HepG2 (cell line): ENCODE results near the gene PLEKHG5. TPM values are rescaled to one million over a fixed set of nuclear protein-coding genes. Genes with fewer than 3 reads are reported as not detected.

Source experiments
- KLF13 ChIP-seq: sonication (generic); formaldehyde crosslinking; IDR thresholded peaks from 2 replicates; pipeline ENCODE4 v1.4.0; 2020; ENCODE audit warnings: mild to moderate bottlenecking, missing genetic modification reagents
- KLF16 ChIP-seq, 2 experiments: sonication (generic) in 1 of 2; formaldehyde crosslinking in 1 of 2; IDR thresholded peaks; 2 replicates each; pipeline versions ENCODE4 v1.6.1 to v1.8.0; 2016 to 2023; ENCODE audit warnings: missing genetic modification reagents in 2 of 2, missing compliant biosample characterization in 1 of 2
- MTF2 ChIP-seq: sonication (generic); formaldehyde crosslinking; IDR thresholded peaks from 2 replicates; pipeline ENCODE4 v1.5.0; 2020; ENCODE audit warnings: missing genetic modification reagents, borderline replicate concordance
- NCOA5 ChIP-seq: sonication (generic); formaldehyde crosslinking; IDR thresholded peaks from 2 replicates; pipeline ENCODE4 v1.4.0; 2020; ENCODE audit warnings: missing genetic modification reagents
- PTBP1 ChIP-seq: fragments of 200-400 bp; formaldehyde crosslinking; IDR thresholded peaks from 2 replicates; pipeline ENCODE4 v1.6.1; 2018; ENCODE audit warnings: low read length, low read depth; ENCODE audit not compliant: poor library complexity, severe bottlenecking
- RBM22 ChIP-seq: fragments of 200-400 bp; formaldehyde crosslinking; optimal IDR thresholded peaks from 2 replicates; pipeline ENCODE3; 2017; ENCODE audit warnings: mild to moderate bottlenecking, low read length, moderate library complexity
- ZKSCAN5 ChIP-seq: sonication (generic); formaldehyde crosslinking; IDR thresholded peaks from 2 replicates; pipeline ENCODE4 v1.5.1; 2020; ENCODE audit warnings: mild to moderate bottlenecking, missing genetic modification reagents
- ZNF20 ChIP-seq: sonication (generic); formaldehyde crosslinking; IDR thresholded peaks from 2 replicates; pipeline ENCODE4 v1.4.0; 2020; ENCODE audit warnings: mild to moderate bottlenecking, moderate library complexity, missing genetic modification reagents
- ZNF607 ChIP-seq: sonication (generic); formaldehyde crosslinking; IDR thresholded peaks from 2 replicates; pipeline ENCODE4 v1.5.1; 2020; ENCODE audit warnings: missing genetic modification reagents, mild to moderate bottlenecking, borderline replicate concordance
- ZNF891 ChIP-seq: sonication (generic); formaldehyde crosslinking; IDR thresholded peaks from 2 replicates; pipeline ENCODE4 v1.5.0; 2020; ENCODE audit warnings: mild to moderate bottlenecking, missing genetic modification reagents
- polyA plus RNA-seq, 8 experiments: library from polyadenylated mRNA; depleted of rRNA in 3 of 8; stranded (reverse) in 7 of 8; unstranded in 1 of 8; fragments of >200 nt; fragmentation: Illumina TruSeq in 4 of 8; extraction: Trizol in 4 of 8; gene quantifications; 2 replicates each; pipeline versions ENCODE4 v1.2.1 to v1.2.3, GENCODE V29; 2011 to 2016; ENCODE audit warnings: low read depth in 4 of 8, missing spikeins in 1 of 8, mixed read lengths in 1 of 8; ENCODE audit not compliant: insufficient read depth in 1 of 8
- total RNA-seq, 5 experiments: library from RNA; depleted of rRNA; stranded (reverse); fragments of >200 nt; fragmentation: Illumina TruSeq; extraction: Trizol; gene quantifications; 2 replicates each; pipeline ENCODE4 v1.2.3, GENCODE V29; 2016; ENCODE audit warnings: low read depth in 1 of 5
- TF ChIP-seq, protein P1 (sequence below): sonication (generic); formaldehyde crosslinking; IDR thresholded peaks from 2 replicates; pipeline ENCODE4 v1.5.0; 2020; ENCODE audit warnings: mild to moderate bottlenecking, missing genetic modification reagents, borderline replicate concordance
- TF ChIP-seq, protein P2 (sequence below): sonication (generic); formaldehyde crosslinking; IDR thresholded peaks from 2 replicates; pipeline ENCODE4 v1.8.1; 2023; ENCODE audit warnings: missing genetic modification reagents, inconsistent platforms, borderline replicate concordance
- TF ChIP-seq, protein P3 (sequence below): sonication (generic); formaldehyde crosslinking; IDR thresholded peaks from 2 replicates; pipeline ENCODE4 v1.4.0; 2020; ENCODE audit warnings: missing genetic modification reagents, mild to moderate bottlenecking, borderline replicate concordance
- TF ChIP-seq, protein P4 (sequence below): sonication (generic); formaldehyde crosslinking; IDR thresholded peaks from 2 replicates; pipeline ENCODE4 v1.9.0; 2022; ENCODE audit warnings: low read depth, missing genetic modification reagents
- TF ChIP-seq, protein P5 (sequence below): sonication (generic); formaldehyde crosslinking; IDR thresholded peaks from 2 replicates; pipeline ENCODE4 v1.4.0; 2020; ENCODE audit warnings: missing genetic modification reagents

Gene PLEKHG5
- total and polyA plus RNA-seq, 2 of the 13 experiments (the other 11 are each of a cell fraction or from before 2014, with no cell fraction given) = 1.9 to 3.5 TPM

DNA sequence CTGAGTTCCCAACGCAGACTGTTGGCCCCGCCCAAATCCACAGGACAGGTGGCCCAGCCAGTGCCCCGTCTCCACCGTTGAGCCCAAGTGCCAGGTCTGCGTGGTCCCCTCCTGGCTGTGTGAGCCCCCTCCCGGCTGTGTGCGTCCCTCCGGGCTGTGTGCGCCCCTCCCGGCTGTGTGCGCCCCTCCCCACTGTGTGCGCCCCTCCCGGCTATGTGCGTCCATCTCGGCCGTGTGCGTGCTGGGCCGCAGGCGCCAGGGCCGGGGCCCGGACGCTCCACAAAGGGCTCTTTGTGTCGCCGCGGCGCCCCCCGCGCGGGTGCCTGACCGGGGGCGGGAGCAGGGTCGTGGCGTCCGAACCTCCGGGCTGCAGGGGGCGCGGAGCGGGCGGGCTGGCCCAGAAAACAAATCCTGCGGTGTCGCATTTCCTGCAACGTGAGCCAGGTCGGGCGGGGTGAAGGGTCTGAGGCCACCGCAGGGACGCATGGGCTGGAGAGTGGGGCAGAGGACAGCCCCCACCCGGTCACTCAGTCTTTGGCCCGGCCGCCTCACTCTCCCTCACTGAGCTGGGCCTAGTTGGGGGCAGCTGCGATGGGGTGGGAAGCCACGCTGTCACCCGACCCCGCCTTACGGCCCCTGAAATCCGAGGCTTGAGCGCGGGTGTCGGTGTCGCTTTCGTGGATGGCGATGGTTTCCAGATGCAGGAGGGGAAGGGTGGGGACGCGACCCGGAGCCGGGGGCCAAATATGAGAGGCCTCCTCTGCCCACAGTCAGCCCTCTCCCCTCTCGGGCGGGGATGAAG lies 44.2 kb downstream of the PLEKHG5 start (continued):
- TF ChIP-seq ZKSCAN5 (CRISPR knock-in tag) (no peak), MTF2 (CRISPR knock-in tag) (no peak), NCOA5 (no peak), RBM22 (no peak), KLF13 (CRISPR knock-in tag) (no peak), ZNF20 (CRISPR knock-in tag) (peak; percentile 84; the same call in 1 of the 2 replicates), ZNF891 (0 out of 2 replicates have a peak, but pooled peaks have one; percentile 55), PTBP1 (no peak), ZNF607 (CRISPR knock-in tag) (peak; percentile 82; the same call in 1 of the 2 replicates), KLF16 (CRISPR knock-in tag; IDR thresholded peaks at IDR 0.05) (peak; percentile 43 to 53; a peak in 1 of 4 replicates)
- TF ChIP-seq, protein P1, sequence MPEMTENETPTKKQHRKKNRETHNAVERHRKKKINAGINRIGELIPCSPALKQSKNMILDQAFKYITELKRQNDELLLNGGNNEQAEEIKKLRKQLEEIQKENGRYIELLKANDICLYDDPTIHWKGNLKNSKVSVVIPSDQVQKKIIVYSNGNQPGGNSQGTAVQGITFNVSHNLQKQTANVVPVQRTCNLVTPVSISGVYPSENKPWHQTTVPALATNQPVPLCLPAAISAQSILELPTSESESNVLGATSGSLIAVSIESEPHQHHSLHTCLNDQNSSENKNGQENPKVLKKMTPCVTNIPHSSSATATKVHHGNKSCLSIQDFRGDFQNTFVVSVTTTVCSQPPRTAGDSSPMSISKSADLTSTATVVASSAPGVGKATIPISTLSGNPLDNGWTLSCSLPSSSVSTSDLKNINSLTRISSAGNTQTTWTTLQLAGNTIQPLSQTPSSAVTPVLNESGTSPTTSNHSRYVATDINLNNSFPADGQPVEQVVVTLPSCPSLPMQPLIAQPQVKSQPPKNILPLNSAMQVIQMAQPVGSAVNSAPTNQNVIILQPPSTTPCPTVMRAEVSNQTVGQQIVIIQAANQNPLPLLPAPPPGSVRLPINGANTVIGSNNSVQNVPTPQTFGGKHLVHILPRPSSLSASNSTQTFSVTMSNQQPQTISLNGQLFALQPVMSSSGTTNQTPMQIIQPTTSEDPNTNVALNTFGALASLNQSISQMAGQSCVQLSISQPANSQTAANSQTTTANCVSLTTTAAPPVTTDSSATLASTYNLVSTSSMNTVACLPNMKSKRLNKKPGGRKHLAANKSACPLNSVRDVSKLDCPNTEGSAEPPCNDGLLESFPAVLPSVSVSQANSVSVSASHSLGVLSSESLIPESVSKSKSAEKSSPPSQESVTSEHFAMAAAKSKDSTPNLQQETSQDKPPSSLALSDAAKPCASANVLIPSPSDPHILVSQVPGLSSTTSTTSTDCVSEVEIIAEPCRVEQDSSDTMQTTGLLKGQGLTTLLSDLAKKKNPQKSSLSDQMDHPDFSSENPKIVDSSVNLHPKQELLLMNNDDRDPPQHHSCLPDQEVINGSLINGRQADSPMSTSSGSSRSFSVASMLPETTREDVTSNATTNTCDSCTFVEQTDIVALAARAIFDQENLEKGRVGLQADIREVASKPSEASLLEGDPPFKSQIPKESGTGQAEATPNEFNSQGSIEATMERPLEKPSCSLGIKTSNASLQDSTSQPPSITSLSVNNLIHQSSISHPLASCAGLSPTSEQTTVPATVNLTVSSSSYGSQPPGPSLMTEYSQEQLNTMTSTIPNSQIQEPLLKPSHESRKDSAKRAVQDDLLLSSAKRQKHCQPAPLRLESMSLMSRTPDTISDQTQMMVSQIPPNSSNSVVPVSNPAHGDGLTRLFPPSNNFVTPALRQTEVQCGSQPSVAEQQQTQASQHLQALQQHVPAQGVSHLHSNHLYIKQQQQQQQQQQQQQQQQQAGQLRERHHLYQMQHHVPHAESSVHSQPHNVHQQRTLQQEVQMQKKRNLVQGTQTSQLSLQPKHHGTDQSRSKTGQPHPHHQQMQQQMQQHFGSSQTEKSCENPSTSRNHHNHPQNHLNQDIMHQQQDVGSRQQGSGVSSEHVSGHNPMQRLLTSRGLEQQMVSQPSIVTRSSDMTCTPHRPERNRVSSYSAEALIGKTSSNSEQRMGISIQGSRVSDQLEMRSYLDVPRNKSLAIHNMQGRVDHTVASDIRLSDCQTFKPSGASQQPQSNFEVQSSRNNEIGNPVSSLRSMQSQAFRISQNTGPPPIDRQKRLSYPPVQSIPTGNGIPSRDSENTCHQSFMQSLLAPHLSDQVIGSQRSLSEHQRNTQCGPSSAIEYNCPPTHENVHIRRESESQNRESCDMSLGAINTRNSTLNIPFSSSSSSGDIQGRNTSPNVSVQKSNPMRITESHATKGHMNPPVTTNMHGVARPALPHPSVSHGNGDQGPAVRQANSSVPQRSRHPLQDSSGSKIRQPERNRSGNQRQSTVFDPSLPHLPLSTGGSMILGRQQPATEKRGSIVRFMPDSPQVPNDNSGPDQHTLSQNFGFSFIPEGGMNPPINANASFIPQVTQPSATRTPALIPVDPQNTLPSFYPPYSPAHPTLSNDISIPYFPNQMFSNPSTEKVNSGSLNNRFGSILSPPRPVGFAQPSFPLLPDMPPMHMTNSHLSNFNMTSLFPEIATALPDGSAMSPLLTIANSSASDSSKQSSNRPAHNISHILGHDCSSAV = peak; percentile 51; the same call in 1 of the 2 replicates
- TF ChIP-seq, protein P2, sequence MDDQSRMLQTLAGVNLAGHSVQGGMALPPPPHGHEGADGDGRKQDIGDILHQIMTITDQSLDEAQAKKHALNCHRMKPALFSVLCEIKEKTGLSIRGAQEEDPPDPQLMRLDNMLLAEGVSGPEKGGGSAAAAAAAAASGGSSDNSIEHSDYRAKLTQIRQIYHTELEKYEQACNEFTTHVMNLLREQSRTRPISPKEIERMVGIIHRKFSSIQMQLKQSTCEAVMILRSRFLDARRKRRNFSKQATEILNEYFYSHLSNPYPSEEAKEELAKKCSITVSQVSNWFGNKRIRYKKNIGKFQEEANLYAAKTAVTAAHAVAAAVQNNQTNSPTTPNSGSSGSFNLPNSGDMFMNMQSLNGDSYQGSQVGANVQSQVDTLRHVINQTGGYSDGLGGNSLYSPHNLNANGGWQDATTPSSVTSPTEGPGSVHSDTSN (CRISPR knock-in tag) = no peak
- TF ChIP-seq, protein P3, sequence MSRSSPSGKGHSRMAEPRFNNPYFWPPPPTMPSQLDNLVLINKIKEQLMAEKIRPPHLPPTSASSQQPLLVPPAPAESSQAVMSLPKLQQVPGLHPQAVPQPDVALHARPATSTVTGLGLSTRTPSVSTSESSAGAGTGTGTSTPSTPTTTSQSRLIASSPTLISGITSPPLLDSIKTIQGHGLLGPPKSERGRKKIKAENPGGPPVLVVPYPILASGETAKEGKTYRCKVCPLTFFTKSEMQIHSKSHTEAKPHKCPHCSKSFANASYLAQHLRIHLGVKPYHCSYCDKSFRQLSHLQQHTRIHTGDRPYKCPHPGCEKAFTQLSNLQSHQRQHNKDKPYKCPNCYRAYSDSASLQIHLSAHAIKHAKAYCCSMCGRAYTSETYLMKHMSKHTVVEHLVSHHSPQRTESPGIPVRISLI (CRISPR knock-in tag) = no peak; the same call in 1 of the 2 replicates
- TF ChIP-seq, protein P4, sequence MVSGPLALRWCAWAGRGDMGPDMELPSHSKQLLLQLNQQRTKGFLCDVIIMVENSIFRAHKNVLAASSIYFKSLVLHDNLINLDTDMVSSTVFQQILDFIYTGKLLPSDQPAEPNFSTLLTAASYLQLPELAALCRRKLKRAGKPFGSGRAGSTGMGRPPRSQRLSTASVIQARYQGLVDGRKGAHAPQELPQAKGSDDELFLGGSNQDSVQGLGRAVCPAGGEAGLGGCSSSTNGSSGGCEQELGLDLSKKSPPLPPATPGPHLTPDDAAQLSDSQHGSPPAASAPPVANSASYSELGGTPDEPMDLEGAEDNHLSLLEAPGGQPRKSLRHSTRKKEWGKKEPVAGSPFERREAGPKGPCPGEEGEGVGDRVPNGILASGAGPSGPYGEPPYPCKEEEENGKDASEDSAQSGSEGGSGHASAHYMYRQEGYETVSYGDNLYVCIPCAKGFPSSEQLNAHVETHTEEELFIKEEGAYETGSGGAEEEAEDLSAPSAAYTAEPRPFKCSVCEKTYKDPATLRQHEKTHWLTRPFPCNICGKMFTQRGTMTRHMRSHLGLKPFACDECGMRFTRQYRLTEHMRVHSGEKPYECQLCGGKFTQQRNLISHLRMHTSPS (CRISPR knock-in tag) = peak; percentile 91
- TF ChIP-seq, protein P5, sequence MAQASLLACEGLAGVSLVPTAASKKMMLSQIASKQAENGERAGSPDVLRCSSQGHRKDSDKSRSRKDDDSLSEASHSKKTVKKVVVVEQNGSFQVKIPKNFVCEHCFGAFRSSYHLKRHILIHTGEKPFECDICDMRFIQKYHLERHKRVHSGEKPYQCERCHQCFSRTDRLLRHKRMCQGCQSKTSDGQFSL (CRISPR knock-in tag) = peak; percentile 72
